Measurements from ENCODE around the gene NFIA.

NFIA gene

GRCh38 chr1:61152469-61153105 lies 70.2 kb downstream of the NFIA start:
- no peak for DNase-seq (ENCODE audit: low read depth)

- no peak for DNase-seq (ENCODE audit: low read depth)
Observed at GRCh38 chr1:61156576-61157467, 74.5 kb downstream of the NFIA start.

- no peak for DNase-seq (ENCODE audit: low read depth)
Observed at GRCh38 chr1:61157468-61157987, 75.2 kb downstream of the NFIA start.

- DNase-seq (ENCODE audit: low read depth): no peak
Observed at GRCh38 chr1:61158591-61158990, 76.2 kb downstream of the NFIA start.

DNA sequence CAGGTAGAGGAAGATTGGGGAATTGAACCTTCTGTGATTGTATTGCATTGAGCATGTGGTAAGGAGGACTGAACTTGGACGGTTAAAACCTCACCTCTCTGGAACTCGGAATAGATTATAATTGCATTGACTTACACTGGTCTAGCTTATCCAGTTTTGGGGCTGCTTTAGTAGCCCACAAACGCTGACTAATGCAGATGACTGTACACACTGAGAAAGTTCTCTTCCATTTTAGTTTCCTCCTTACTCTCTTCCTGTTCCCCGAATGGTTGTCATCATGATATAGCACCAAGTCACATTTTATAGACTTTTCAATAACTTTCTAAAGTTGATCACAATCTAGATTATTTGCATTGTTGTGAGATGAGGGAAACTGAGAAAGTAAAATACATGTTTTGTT lies 78.2 kb downstream of the NFIA start:
- DNase-seq (ENCODE audit: low read depth): no peak

- no peak for DNase-seq (ENCODE audit: low read depth)
Observed at GRCh38 chr1:61162520-61163258, 80.3 kb downstream of the NFIA start.

- DNase-seq (ENCODE audit: low read depth): no peak
Observed at GRCh38 chr1:61163355-61163754, 81.0 kb downstream of the NFIA start.

GRCh38 chr1:61165402-61165801 lies 83.0 kb downstream of the NFIA start:
- DNase-seq (ENCODE audit: low read depth): no peak

- no peak for DNase-seq (ENCODE audit: low read depth)
Observed at GRCh38 chr1:61167309-61167708, 84.9 kb downstream of the NFIA start.

- no peak for DNase-seq (ENCODE audit: low read depth)
Observed at GRCh38 chr1:61169045-61169444, 86.7 kb downstream of the NFIA start.

DNA sequence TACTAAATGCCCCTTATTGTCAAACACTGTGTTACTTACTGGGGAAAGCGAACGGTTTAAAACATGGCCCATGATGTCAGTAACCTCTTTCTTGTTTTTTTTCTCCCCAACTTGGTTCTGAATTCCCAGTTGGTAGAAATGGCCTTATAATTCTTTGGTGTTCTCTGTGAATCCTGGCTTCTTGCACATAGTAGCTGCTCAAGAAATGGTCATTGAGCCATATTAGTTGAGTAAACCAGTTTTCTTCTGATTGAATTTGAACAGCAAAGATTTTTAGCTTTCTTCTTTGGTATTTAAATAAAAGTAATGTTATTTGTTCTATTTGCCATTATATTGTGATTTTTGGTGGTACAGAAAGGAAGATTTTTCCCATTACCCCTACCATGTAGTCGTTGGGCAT lies 87.3 kb downstream of the NFIA start:
- no peak for DNase-seq (ENCODE audit: low read depth)

GRCh38 chr1:61170328-61171238 lies 88.2 kb downstream of the NFIA start:
- no peak for DNase-seq (ENCODE audit: low read depth)

GRCh38 chr1:61171346-61171745 lies 89.0 kb downstream of the NFIA start:
- DNase-seq (ENCODE audit: low read depth): no peak

- no peak for DNase-seq (ENCODE audit: low read depth)
Observed at GRCh38 chr1:61171974-61172373, 89.6 kb downstream of the NFIA start.

DNA sequence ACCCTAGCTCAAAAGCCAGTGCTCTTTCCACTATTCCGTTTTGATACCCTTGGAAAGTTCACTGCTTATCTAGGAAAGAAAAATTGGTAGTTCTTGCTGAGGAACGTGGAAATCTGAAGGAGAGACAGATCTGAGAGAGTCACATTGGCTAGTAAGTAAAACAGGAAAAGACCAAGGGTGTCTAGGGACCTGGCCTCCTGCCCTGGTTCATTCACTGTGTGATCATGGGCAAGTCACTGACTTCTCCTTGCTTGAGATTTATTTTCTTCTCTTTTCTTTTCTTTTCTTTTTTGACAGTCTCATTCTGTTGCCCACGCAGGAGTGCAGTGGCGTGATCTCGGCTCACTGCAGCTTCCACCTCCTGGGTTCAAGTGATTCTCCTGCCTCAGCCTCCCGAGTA lies 90.8 kb downstream of the NFIA start:
- no peak for DNase-seq (ENCODE audit: low read depth)

- no peak for DNase-seq (ENCODE audit: low read depth)
Observed at GRCh38 chr1:61174060-61174795, 91.9 kb downstream of the NFIA start.

- DNase-seq (ENCODE audit: low read depth): no peak
Observed at GRCh38 chr1:61175976-61176375, 93.6 kb downstream of the NFIA start.

DNA sequence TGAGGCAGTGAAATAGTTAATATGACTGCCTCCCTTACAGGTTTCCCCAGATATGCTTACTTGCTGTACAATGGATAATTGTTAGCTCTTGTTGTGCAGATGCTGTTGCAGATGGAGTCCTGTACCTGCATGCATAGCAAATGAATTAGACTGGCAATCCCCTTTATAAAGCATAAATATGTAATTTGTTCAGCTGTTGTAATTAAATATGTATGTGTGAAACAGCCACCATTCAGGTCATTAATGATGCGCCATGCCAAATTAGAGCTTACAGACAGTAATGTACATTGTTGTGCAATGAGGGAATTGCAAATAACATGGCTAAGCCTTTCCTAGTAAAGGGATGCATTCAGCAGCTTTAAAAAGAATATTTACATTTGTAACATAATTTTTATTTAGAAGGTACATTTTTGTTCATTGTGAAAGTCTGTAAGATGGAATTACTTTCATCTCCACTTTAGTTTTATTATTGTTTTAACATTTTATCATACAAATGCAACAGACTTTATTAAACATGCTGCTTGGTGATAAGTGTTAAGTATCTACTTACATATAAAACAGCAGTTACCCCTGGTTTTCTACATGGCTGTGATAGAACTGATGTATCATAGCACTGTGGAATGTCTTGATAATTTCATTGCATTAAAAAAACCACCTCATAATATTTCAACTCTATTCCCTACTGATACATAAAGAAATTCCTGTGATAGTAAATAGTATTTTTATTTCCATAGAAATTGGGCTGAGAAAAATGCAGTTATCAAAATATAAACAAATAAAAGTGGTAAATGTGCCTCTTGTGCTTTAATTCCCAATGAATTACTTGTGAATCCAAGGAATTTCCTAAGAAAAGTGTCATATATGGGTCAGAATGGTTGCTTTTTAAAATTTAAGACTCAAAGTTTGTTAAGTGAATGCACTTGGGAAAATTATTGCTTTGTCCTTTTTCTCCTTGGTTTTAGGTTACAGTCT lies 99.0 kb downstream of the NFIA start:
- no peak for DNase-seq (ENCODE audit: low read depth)

DNA sequence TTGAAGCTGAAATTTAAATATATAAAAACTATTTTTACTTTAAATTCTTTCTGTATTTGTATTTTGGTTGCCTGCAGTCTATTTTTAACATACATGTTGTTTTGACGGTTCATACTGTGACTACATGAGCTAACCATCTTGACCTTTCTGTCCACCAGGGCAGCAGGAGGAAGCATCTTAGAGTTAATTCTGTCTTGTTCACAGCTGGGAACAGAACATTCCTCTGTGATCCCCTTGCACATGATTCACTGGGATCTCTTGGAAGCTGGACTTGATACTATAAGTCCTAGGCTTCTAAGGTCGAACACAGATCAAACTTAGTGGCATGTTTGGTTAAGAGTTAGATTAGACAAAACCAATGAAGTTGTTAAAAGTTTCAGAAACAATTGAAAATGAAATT lies 99.7 kb downstream of the NFIA start:
- no peak for DNase-seq (ENCODE audit: low read depth)

DNA sequence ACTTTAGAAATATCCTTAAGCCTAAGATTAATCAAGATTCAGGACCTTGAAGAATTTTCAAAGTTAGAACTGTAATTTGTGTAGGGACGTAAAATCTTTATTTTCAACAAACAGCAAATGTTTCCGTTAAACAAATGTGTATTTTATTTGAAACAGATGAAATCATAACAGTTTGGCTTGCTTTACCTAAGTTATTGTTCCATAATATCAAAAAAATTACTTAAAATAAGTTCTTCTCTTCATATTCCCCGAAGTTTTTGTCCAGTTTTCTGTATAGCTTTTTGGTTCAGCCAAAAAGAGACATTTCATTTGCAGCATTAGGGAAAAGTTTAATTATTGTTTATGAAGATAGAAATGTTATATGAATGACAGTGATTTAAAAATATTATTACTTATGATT lies 100.1 kb downstream of the NFIA start:
- DNase-seq (ENCODE audit: low read depth): no peak
